ENCODE results near the gene PIK3C3. TPM values are rescaled to one million over a fixed set of nuclear protein-coding genes. Genes with fewer than 3 reads are reported as not detected.

Gene PIK3C3
- total and polyA plus RNA-seq, 9 of the 15 experiments (the other 6 are each of a cell fraction or from before 2014, with no cell fraction given) = 27.0 to 101 (median 42.9) TPM

DNA sequence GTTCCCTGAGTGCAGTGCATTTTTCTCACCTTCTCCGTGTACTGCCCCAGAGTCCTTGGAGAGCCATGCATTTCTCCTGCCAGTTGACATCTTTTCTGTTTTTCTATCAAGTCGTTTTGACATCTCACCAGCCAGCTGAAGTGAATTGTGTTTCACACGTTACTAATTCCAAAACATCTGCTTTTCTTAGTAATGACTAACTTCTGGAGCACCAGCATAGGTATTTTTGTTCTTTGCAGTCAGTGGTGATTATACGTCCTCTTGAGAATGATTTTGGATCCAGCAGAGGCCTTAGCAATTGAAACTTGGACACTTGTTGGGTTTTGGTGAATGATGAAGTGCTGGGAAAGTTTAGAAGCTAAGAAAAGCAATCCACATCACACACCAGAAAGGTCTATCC lies 112.5 kb downstream of the PIK3C3 start:
- Histone ChIP-seq H4K20me1 (replicated peaks; ENCODE audit: control insufficient read depth, insufficient read depth, low read length) (no peaks in the 10 kb centered on the region), H3K4me3 (no peak overlapping the region), H3K4me2 (ENCODE audit: insufficient read depth, low read length) (no peak overlapping the region), H3K9me3 (replicated peaks; ENCODE audit: control insufficient read depth, insufficient read depth, low read depth, low read length) (no peaks in the 10 kb centered on the region), H2AFZ (ENCODE audit: low read depth, low read length) (no peak overlapping the region), H3K36me3 (ENCODE audit: control insufficient read depth, insufficient read depth, low read length) (no peaks in the 10 kb centered on the region), H3K27me3 (ENCODE audit: control insufficient read depth in 2 of 2, insufficient read depth in 2 of 2, low read length in 2 of 2) (no peaks in the 10 kb centered on the region), H3K9me1 (ENCODE audit: control insufficient read depth, insufficient read depth, low read length) (no peaks in the 10 kb centered on the region), H3K9ac (ENCODE audit: insufficient read depth in 1 of 2, low read depth in 2 of 2, low read length in 2 of 2) (no peak overlapping the region), H3K4me1 (replicated peaks in 1 of 2; ENCODE audit: control insufficient read depth in 2 of 2, insufficient read depth in 2 of 2, low read length in 2 of 2) (no peaks in the 10 kb centered on the region), H3K79me2 (ENCODE audit: control insufficient read depth, insufficient read depth, low read length) (no peaks in the 10 kb centered on the region), H3K27ac (ENCODE audit: extremely low read depth, low read depth, low read length) (no peak overlapping the region)
- no peak for DNase-seq (ENCODE audit: extremely low read depth in 1 of 4, low spot score in 3 of 4)
- no peak for FAIRE-seq
- CTCF ChIA-PET (ENCODE audit: low intra/inter-chr PET ratio) = no interaction called here
- intact Hi-C loops (cut with micrococcal nuclease) (no loop called here), in situ Hi-C loops (cut with MboI) (loop anchor here (25.0 kb wide), 1 partner anchor 1195 kb away; no protein-coding TSS in a partner anchor)
- 63% methylated on average over 3 of the region's 4 CpGs for WGBS (ENCODE audit: insufficient coverage, low coverage, missing lambda C conversion rate)
- BruUV-seq (replicated peaks) = no TSS peak
- TF ChIP-seq CXXC5 (CRISPR knock-in tag; IDR thresholded peaks at IDR 0.05) (no peak), HDAC2 (IDR thresholded peaks at IDR 0.05) (no peak)
- POLR2A ChIA-PET = no interaction called here
- no peak for ATAC-seq

DNA sequence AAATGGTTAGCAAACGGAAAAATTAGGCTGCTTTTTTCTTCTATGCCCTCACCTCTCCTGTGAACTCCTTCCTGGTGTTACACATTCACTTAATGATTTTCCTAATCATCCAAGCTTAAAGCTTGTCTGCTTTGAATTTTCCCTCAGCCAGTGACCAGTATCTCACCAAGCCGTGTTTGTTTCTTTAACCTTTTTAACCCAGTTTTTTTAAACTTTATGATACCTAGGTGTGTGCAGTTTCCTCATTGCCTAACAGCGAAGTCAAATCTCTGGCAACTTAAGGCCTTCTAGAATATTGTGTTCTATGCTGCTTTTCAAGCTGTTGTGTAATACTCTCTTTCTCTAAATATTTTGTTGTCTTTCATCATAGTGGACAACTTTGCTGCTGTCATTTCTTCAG lies 113.0 kb downstream of the PIK3C3 start:
- ATAC-seq = no peak
- intact Hi-C loops (cut with micrococcal nuclease) (no loop called here), in situ Hi-C loops (cut with MboI) (loop anchor here (25.0 kb wide), 1 partner anchor 1194 kb away; no protein-coding TSS in a partner anchor)
- no peak overlapping the region for H3K4me3 ChIP-seq
- no peaks in the 10 kb centered on the region for H3K79me2 ChIP-seq (ENCODE audit: control insufficient read depth, insufficient read depth, low read length)
- no peak overlapping the region for H3K27ac ChIP-seq (ENCODE audit: extremely low read depth, low read depth, low read length)
- no peaks in the 10 kb centered on the region for H3K9me3 ChIP-seq (replicated peaks; ENCODE audit: control insufficient read depth, insufficient read depth, low read depth, low read length)
- DNase-seq (ENCODE audit: extremely low read depth in 1 of 4, low spot score in 3 of 4) = no peak
- no peaks in the 10 kb centered on the region for H3K27me3 ChIP-seq (ENCODE audit: control insufficient read depth in 2 of 2, insufficient read depth in 2 of 2, low read length in 2 of 2)
- FAIRE-seq = no peak
- no peak overlapping the region for H3K4me2 ChIP-seq (ENCODE audit: insufficient read depth, low read length)
- no TSS peak for BruUV-seq (replicated peaks)
- WGBS (ENCODE audit: insufficient coverage, low coverage, missing lambda C conversion rate) = 70% methylated on average over 3 of the region's 3 CpGs
- H3K9me1 ChIP-seq (ENCODE audit: control insufficient read depth, insufficient read depth, low read length) = no peaks in the 10 kb centered on the region
- H4K20me1 ChIP-seq (replicated peaks; ENCODE audit: control insufficient read depth, insufficient read depth, low read length) = no peaks in the 10 kb centered on the region
- CTCF ChIA-PET (ENCODE audit: low intra/inter-chr PET ratio) = no interaction called here
- TF ChIP-seq EZH2 (IDR thresholded peaks at IDR 0.05; ENCODE audit: borderline replicate concordance, low read depth, low read length) = no peak
- no peaks in the 10 kb centered on the region for H3K36me3 ChIP-seq (ENCODE audit: control insufficient read depth, insufficient read depth, low read length)
- H3K9ac ChIP-seq (ENCODE audit: insufficient read depth in 1 of 2, low read depth in 2 of 2, low read length in 2 of 2) = no peak overlapping the region
- H3K4me1 ChIP-seq (replicated peaks in 1 of 2; ENCODE audit: control insufficient read depth in 2 of 2, insufficient read depth in 2 of 2, low read length in 2 of 2) = no peaks in the 10 kb centered on the region
- no peak overlapping the region for H2AFZ ChIP-seq (ENCODE audit: low read depth, low read length)
- POLR2A ChIA-PET = no interaction called here
